ENCODE measurements around the gene ARMC7. TPM values are rescaled to one million over a fixed set of nuclear protein-coding genes. Genes with fewer than 3 reads are reported as not detected.

Gene ARMC7
- total and polyA plus RNA-seq, 2 of the 13 experiments (the other 11 are each of a cell fraction or from before 2014, with no cell fraction given), result 3.9 to 4.2 TPM

DNA sequence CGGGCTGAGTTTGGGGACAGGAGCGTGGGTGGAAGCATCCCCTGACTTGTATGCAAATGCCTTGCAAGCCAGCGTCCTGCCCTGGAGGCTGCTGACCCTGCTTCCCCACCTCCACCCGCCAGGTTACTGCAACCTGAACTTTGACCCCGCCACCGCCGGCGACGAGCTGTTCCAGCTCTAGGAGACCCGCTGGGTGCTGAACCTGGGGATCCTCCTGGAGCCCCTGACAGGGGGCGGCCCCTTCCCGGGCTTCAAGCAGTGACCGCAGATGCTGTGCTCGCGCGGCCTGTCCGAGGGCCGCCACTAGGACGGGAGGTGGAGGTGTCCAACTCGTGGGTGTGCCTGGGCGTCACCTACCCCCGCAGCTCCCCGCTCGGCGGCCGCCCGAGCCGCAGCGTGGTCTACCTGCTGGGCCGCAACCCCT, 32.7 kb upstream of the ARMC7 start (continued):
- no peak for TF ChIP-seq NR1H2 (CRISPR knock-in tag; IDR thresholded peaks at IDR 0.05; ENCODE audit: borderline replicate concordance, low read depth)
- no peak for TF ChIP-seq ZNF232 (CRISPR knock-in tag; IDR thresholded peaks at IDR 0.05; ENCODE audit: borderline replicate concordance)
- no peak for TF ChIP-seq CHCHD3 (CRISPR knock-in tag; IDR thresholded peaks at IDR 0.05)
- TF ChIP-seq, protein P1, sequence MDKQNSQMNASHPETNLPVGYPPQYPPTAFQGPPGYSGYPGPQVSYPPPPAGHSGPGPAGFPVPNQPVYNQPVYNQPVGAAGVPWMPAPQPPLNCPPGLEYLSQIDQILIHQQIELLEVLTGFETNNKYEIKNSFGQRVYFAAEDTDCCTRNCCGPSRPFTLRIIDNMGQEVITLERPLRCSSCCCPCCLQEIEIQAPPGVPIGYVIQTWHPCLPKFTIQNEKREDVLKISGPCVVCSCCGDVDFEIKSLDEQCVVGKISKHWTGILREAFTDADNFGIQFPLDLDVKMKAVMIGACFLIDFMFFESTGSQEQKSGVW (CRISPR knock-in tag; IDR thresholded peaks at IDR 0.05; ENCODE audit: borderline replicate concordance), result no peak
- TF ChIP-seq DNMT3B (CRISPR knock-in tag; conservative IDR thresholded peaks at IDR 0.05), result no peak
- peak; percentile 61; the same call in 1 of the 2 replicates for TF ChIP-seq ETV6 (CRISPR knock-in tag; conservative IDR thresholded peaks at IDR 0.05)
- TF ChIP-seq NBN (conservative IDR thresholded peaks at IDR 0.05), result no peak
- no peak for TF ChIP-seq ZNF557 (CRISPR knock-in tag; IDR thresholded peaks at IDR 0.05)
- TF ChIP-seq ZNF331 (CRISPR knock-in tag; IDR thresholded peaks at IDR 0.05), result peak; percentile 73; the same call in 1 of the 2 replicates
- peak; percentile 94; the same call in 1 of the 2 replicates for TF ChIP-seq HIVEP1 (CRISPR knock-in tag; IDR thresholded peaks at IDR 0.05)
- no peak for TF ChIP-seq PAF1 (CRISPR knock-in tag; IDR thresholded peaks at IDR 0.05)
- TF ChIP-seq ZNF839 (CRISPR knock-in tag; IDR thresholded peaks at IDR 0.05; ENCODE audit: borderline replicate concordance), result no peak
- no peak for TF ChIP-seq MAF1 (CRISPR knock-in tag; IDR thresholded peaks at IDR 0.05; ENCODE audit: borderline replicate concordance)
- no peak for TF ChIP-seq ZNF75D (CRISPR knock-in tag; IDR thresholded peaks at IDR 0.05; ENCODE audit: borderline replicate concordance)
- peak; percentile 84 for TF ChIP-seq CEBPG (CRISPR knock-in tag; IDR thresholded peaks at IDR 0.05)
- TF ChIP-seq YY1 (IDR thresholded peaks at IDR 0.05; ENCODE audit: insufficient read depth, insufficient replicate concordance, low read depth, low read length), result peak; percentile 18
- no peak for TF ChIP-seq ZNF768 (CRISPR knock-in tag; IDR thresholded peaks at IDR 0.05)
- peak; percentile 42 for TF ChIP-seq TBL1XR1 (IDR thresholded peaks at IDR 0.05; ENCODE audit: borderline replicate concordance, low read length, partially characterized antibody)
- TF ChIP-seq GTF2F1 (IDR thresholded peaks at IDR 0.05; ENCODE audit: low read length), result no peak
- TF ChIP-seq PITX1 (CRISPR knock-in tag; IDR thresholded peaks at IDR 0.05), result peak; percentile 39; the same call in 1 of the 2 replicates
- TF ChIP-seq WIZ (CRISPR knock-in tag; IDR thresholded peaks at IDR 0.05), result no peak
- TF ChIP-seq, protein P2, sequence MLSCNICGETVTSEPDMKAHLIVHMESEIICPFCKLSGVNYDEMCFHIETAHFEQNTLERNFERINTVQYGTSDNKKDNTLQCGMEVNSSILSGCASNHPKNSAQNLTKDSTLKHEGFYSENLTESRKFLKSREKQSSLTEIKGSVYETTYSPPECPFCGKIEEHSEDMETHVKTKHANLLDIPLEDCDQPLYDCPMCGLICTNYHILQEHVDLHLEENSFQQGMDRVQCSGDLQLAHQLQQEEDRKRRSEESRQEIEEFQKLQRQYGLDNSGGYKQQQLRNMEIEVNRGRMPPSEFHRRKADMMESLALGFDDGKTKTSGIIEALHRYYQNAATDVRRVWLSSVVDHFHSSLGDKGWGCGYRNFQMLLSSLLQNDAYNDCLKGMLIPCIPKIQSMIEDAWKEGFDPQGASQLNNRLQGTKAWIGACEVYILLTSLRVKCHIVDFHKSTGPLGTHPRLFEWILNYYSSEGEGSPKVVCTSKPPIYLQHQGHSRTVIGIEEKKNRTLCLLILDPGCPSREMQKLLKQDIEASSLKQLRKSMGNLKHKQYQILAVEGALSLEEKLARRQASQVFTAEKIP (CRISPR knock-in tag; IDR thresholded peaks at IDR 0.05; ENCODE audit: borderline replicate concordance), result no peak
- no peak for TF ChIP-seq TBX3 (IDR thresholded peaks at IDR 0.05; ENCODE audit: borderline replicate concordance)
- no peak for TF ChIP-seq MEIS2 (CRISPR knock-in tag; IDR thresholded peaks at IDR 0.05)
- no peak for TF ChIP-seq AGO1 (IDR thresholded peaks at IDR 0.05; ENCODE audit: low read depth, low read length, poor library complexity, severe bottlenecking)
- TF ChIP-seq MXD4 (CRISPR knock-in tag; IDR thresholded peaks at IDR 0.05), result peak; percentile 52
- peak; percentile 76 for TF ChIP-seq FOXO1 (CRISPR knock-in tag; IDR thresholded peaks at IDR 0.05)
- TF ChIP-seq ZNF235 (CRISPR knock-in tag; IDR thresholded peaks at IDR 0.05; ENCODE audit: borderline replicate concordance), result no peak; the same call in 1 of the 2 replicates
- TF ChIP-seq, protein P3, sequence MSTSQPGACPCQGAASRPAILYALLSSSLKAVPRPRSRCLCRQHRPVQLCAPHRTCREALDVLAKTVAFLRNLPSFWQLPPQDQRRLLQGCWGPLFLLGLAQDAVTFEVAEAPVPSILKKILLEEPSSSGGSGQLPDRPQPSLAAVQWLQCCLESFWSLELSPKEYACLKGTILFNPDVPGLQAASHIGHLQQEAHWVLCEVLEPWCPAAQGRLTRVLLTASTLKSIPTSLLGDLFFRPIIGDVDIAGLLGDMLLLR (CRISPR knock-in tag; IDR thresholded peaks at IDR 0.05), result no peak
- TF ChIP-seq ZBTB42 (CRISPR knock-in tag; IDR thresholded peaks at IDR 0.05), result no peak
- TF ChIP-seq SAFB2 (CRISPR knock-in tag; IDR thresholded peaks at IDR 0.05; ENCODE audit: borderline replicate concordance, low read depth), result no peak
- peak; percentile 24 for TF ChIP-seq SRSF1 (optimal IDR thresholded peaks at IDR 0.05; ENCODE audit: low read depth, low read length)
